Gastrocnemius medialis (tissue), 4 donors: ENCODE measurements around the gene MTA1.

ENCODE experiments used
- CTCF ChIP-seq, 5 experiments: fragments of 450-650 bp in 3 of 5; fragments of 200-600 bp in 2 of 5; sonication (generic) in 2 of 5; IDR thresholded peaks in 4 of 5; conservative IDR thresholded peaks in 1 of 5; 1 replicate in 4 of 5; 2 replicates in 1 of 5; pipeline ENCODE4 v1.5.1; 2016 to 2019; ENCODE audit warnings: antibody characterized with exemption in 5 of 5, mild to moderate bottlenecking in 3 of 5, moderate library complexity in 3 of 5
- POLR2A ChIP-seq, 2 donors: fragments of 450-650 bp; IDR thresholded peaks; one replicate each; pipeline ENCODE4 v1.6.1; 2017; ENCODE audit warnings: antibody characterized with exemption in 2 of 2, mild to moderate bottlenecking in 2 of 2, moderate library complexity in 2 of 2

- TF ChIP-seq CTCF (IDR thresholded peaks at IDR 0.05 in 4 of 5, conservative IDR thresholded peaks at IDR 0.05 in 1 of 5) (no peak), POLR2A (IDR thresholded peaks at IDR 0.05) (no peak)
These were observed 42.3 kb downstream of the MTA1 start for GRCh38 chr14:105461903-105462302.
